H1 (cell line): Measurements from ENCODE around the gene CFHR5. TPM values are rescaled to one million over a fixed set of nuclear protein-coding genes. Genes with fewer than 3 reads are reported as not detected.

Experiments
- CTCF ChIA-PET: fragments of 300-600 bp; sonication (Branson Sonifier 250); formaldehyde crosslinking; loops from one replicate; lab custom pipeline; 2021; ENCODE audit not compliant: partially characterized antibody; lab: Charles Lee
- POLR2A ChIA-PET: fragments of 300-600 bp; sonication (Branson Sonifier 250); formaldehyde crosslinking; loops from one replicate; lab custom pipeline; 2021; ENCODE audit warnings: inconsistent platforms; ENCODE audit not compliant: partially characterized antibody; lab: Charles Lee
- DNase-seq, 2 experiments: peaks; one replicate each; pipeline versions ENCODE4 v3.0.0 to v3.0.0-alpha.2; 2010 to 2022; ENCODE audit warnings: low spot score in 2 of 2, low read depth in 1 of 2, mixed read lengths in 1 of 2
- FAIRE-seq: peaks from 2 replicates; lab custom pipeline; 2011; peaks lifted over from hg19 to GRCh38; lab: Jason Lieb, UNC
- H2AFZ ChIP-seq: 2 replicates; pipeline ENCODE4 v1.8.1; 2012; ENCODE audit warnings: low read length, inconsistent platforms
- H2AK5ac ChIP-seq: 2 replicates; pipeline ENCODE4 v1.6.1; 2013; ENCODE audit warnings: low read depth, low read length
- H2BK120ac ChIP-seq: replicated peaks from 2 replicates; pipeline ENCODE3; 2013; ENCODE audit warnings: low read depth, low read length, inconsistent platforms
- H2BK12ac ChIP-seq: 2 replicates; pipeline ENCODE4 v1.6.1; 2013; ENCODE audit warnings: low read depth, low read length
- H2BK15ac ChIP-seq: 2 replicates; pipeline ENCODE4 v1.6.1; 2013; ENCODE audit warnings: low read length
- H2BK20ac ChIP-seq: 2 replicates; pipeline ENCODE4 v1.6.1; 2013; ENCODE audit warnings: low read length
- H2BK5ac ChIP-seq: 2 replicates; pipeline ENCODE4 v1.6.1; 2013; ENCODE audit warnings: low read depth, low read length
- H3K14ac ChIP-seq: 2 replicates; pipeline ENCODE4 v1.6.1; 2013; ENCODE audit warnings: inconsistent platforms; ENCODE audit not compliant: insufficient read length
- H3K18ac ChIP-seq: 2 replicates; pipeline ENCODE4 v1.6.1; 2013; ENCODE audit warnings: low read length; ENCODE audit errors: extremely low read depth
- H3K23ac ChIP-seq: 2 replicates; pipeline ENCODE4 v1.6.1; 2013; ENCODE audit warnings: inconsistent platforms; ENCODE audit not compliant: insufficient read length
- H3K23me2 ChIP-seq: 2 replicates; pipeline ENCODE4 v1.6.1; 2013; ENCODE audit warnings: low read depth, low read length
- H3K27ac ChIP-seq: 2 replicates; pipeline ENCODE4 v1.6.1; 2011; ENCODE audit warnings: low read depth, low read length, inconsistent platforms
- H3K27me3 ChIP-seq, 4 experiments: replicated peaks in 1 of 4; 1 replicate in 1 of 4; 2 replicates in 3 of 4; pipeline versions ENCODE4 v1.6.1 to v1.8.1; 2011 to 2013; ENCODE audit warnings: low read length in 3 of 4, mild to moderate bottlenecking in 3 of 4, inconsistent platforms in 2 of 4, mixed read lengths in 2 of 4, moderate library complexity in 1 of 4; ENCODE audit not compliant: control insufficient read depth in 3 of 4, insufficient read depth in 3 of 4; ENCODE audit errors: extremely low read depth in 1 of 4
- H3K36me3 ChIP-seq, 4 experiments: 2 replicates each; pipeline versions ENCODE4 v1.6.1 to v1.8.1; 2011 to 2013; ENCODE audit warnings: mild to moderate bottlenecking in 4 of 4, low read length in 3 of 4, moderate library complexity in 2 of 4, control low read depth in 1 of 4, inconsistent platforms in 1 of 4; ENCODE audit not compliant: insufficient read depth in 4 of 4, control insufficient read depth in 2 of 4
- H3K4ac ChIP-seq: replicated peaks from 2 replicates; pipeline ENCODE3; 2013; ENCODE audit warnings: low read length, low read depth, mixed read lengths, inconsistent platforms; ENCODE audit not compliant: insufficient read length
- H3K4me1 ChIP-seq, 4 experiments: replicated peaks in 1 of 4; 1 replicate in 1 of 4; 2 replicates in 3 of 4; pipeline versions ENCODE4 v1.6.1 to v1.8.1; 2011 to 2013; ENCODE audit warnings: low read length in 3 of 4, inconsistent platforms in 2 of 4, mixed read lengths in 1 of 4; ENCODE audit not compliant: insufficient read depth in 4 of 4, control insufficient read depth in 3 of 4
- H3K4me2 ChIP-seq, 2 experiments: 2 replicates each; pipeline versions ENCODE4 v1.6.1 to v1.8.1; 2011 to 2013; ENCODE audit warnings: low read depth in 2 of 2, low read length in 2 of 2, control low read depth in 1 of 2, inconsistent platforms in 1 of 2, mild to moderate bottlenecking in 1 of 2; ENCODE audit not compliant: insufficient read depth in 1 of 2
- H3K4me3 ChIP-seq, 4 experiments: fragments of 200-600, 300-600 bp in 1 of 4; sonication (generic), shearing (Covaris generic), sonication (Bioruptor Twin) in 1 of 4; 2 replicates each; pipeline versions ENCODE4 v1.5.1 to v1.8.1; 2011 to 2016; ENCODE audit warnings: low read length in 4 of 4, low read depth in 3 of 4, control low read depth in 2 of 4, inconsistent platforms in 2 of 4, mild to moderate bottlenecking in 2 of 4, mixed read lengths in 1 of 4, moderate library complexity in 1 of 4; ENCODE audit not compliant: insufficient read depth in 2 of 4; ENCODE audit errors: extremely low read depth in 1 of 4
- H3K56ac ChIP-seq: replicated peaks from 2 replicates; pipeline ENCODE3; 2013; ENCODE audit warnings: low read depth, mild to moderate bottlenecking, mixed read lengths, low read length, inconsistent platforms; ENCODE audit not compliant: insufficient read length
- H3K79me1 ChIP-seq: 2 replicates; pipeline ENCODE4 v1.6.1; 2013; ENCODE audit warnings: low read depth, low read length, control low read depth
- H3K79me2 ChIP-seq, 2 experiments: 2 replicates each; pipeline versions ENCODE4 v1.6.1 to v1.8.1; 2012 to 2013; ENCODE audit warnings: low read length in 2 of 2, mild to moderate bottlenecking in 2 of 2, inconsistent platforms in 1 of 2; ENCODE audit not compliant: insufficient read depth in 2 of 2, control insufficient read depth in 1 of 2
- H3K9ac ChIP-seq, 4 experiments: replicated peaks in 1 of 4; 1 replicate in 1 of 4; 2 replicates in 3 of 4; pipeline versions ENCODE4 v1.6.1 to v1.8.1; 2011 to 2013; ENCODE audit warnings: low read depth in 3 of 4, low read length in 3 of 4, control low read depth in 2 of 4, mild to moderate bottlenecking in 2 of 4, moderate library complexity in 2 of 4, inconsistent platforms in 1 of 4; ENCODE audit errors: extremely low read depth in 1 of 4
- H3K9me3 ChIP-seq, 2 experiments: 2 replicates each; pipeline versions ENCODE4 v1.6.1 to v1.8.1; 2012 to 2013; ENCODE audit warnings: mild to moderate bottlenecking in 2 of 2, moderate library complexity in 2 of 2, control low read depth in 1 of 2, inconsistent platforms in 1 of 2, low read depth in 1 of 2, low read length in 1 of 2, mixed read lengths in 1 of 2; ENCODE audit not compliant: insufficient read depth in 2 of 2
- H4K20me1 ChIP-seq, 2 experiments: replicated peaks in 1 of 2; 2 replicates each; pipeline versions ENCODE3 to v1.8.1; 2011 to 2013; ENCODE audit warnings: inconsistent platforms in 2 of 2, low read length in 2 of 2, mild to moderate bottlenecking in 1 of 2; ENCODE audit not compliant: insufficient read depth in 2 of 2, control insufficient read depth in 1 of 2
- H4K5ac ChIP-seq: 2 replicates; pipeline ENCODE4 v1.6.1; 2013; ENCODE audit warnings: low read length, low read depth, mixed read lengths, inconsistent platforms; ENCODE audit not compliant: insufficient read length
- H4K8ac ChIP-seq: 2 replicates; pipeline ENCODE4 v1.8.0; 2013; ENCODE audit warnings: mild to moderate bottlenecking, moderate library complexity, low read length, inconsistent platforms; ENCODE audit not compliant: insufficient read depth; ENCODE audit errors: extremely low read depth
- H4K91ac ChIP-seq: replicated peaks from 2 replicates; pipeline ENCODE3; 2013; ENCODE audit warnings: low read length, mixed read lengths, inconsistent platforms; ENCODE audit not compliant: insufficient read length
- CEBPB ChIP-seq: IDR thresholded peaks from 2 replicates; pipeline ENCODE4 v1.6.1; 2012; ENCODE audit warnings: low read depth, low read length
- CHD1 ChIP-seq: IDR thresholded peaks from 2 replicates; pipeline ENCODE4 v1.6.1; 2012; ENCODE audit warnings: low read depth, low read length, improper control_type of control experiment
- FOSL1 ChIP-seq: IDR thresholded peaks from 2 replicates; pipeline ENCODE4 v1.6.1; 2011; ENCODE audit warnings: mild to moderate bottlenecking, low read depth, low read length, moderate library complexity; ENCODE audit not compliant: insufficient read depth
- HDAC6 ChIP-seq: IDR thresholded peaks from one replicate; pipeline ENCODE4 v1.7.1; 2012; ENCODE audit warnings: low read depth, mild to moderate bottlenecking, inconsistent platforms, low read length, moderate library complexity
- JUN ChIP-seq: IDR thresholded peaks from 2 replicates; pipeline ENCODE4 v1.6.1; 2011; ENCODE audit warnings: low read depth, mild to moderate bottlenecking, improper control_type of control experiment, low read length
- NRF1 ChIP-seq: IDR thresholded peaks from 2 replicates; pipeline ENCODE4 v1.6.1; 2011; ENCODE audit warnings: mild to moderate bottlenecking, low read depth, low read length, improper control_type of control experiment
- POLR2A ChIP-seq, 2 experiments: IDR thresholded peaks; 1 replicate in 1 of 2; 2 replicates in 1 of 2; pipeline ENCODE4 v1.6.1; 2011; ENCODE audit warnings: low read depth in 2 of 2, low read length in 2 of 2, mild to moderate bottlenecking in 2 of 2; ENCODE audit errors: control extremely low read depth in 1 of 2
- RAD21 ChIP-seq, 2 experiments: IDR thresholded peaks in 1 of 2; conservative IDR thresholded peaks in 1 of 2; 2 replicates each; pipeline ENCODE4 v1.6.1; 2011; ENCODE audit warnings: low read depth in 2 of 2, low read length in 2 of 2, improper control_type of control experiment in 1 of 2, inconsistent platforms in 1 of 2, mild to moderate bottlenecking in 1 of 2, moderate library complexity in 1 of 2
- SIX5 ChIP-seq: IDR thresholded peaks from 2 replicates; pipeline ENCODE4 v1.6.1; 2011; ENCODE audit warnings: mild to moderate bottlenecking, low read depth, low read length
- SP2 ChIP-seq: IDR thresholded peaks from 2 replicates; pipeline ENCODE4 v1.6.1; 2012; ENCODE audit warnings: mild to moderate bottlenecking, low read length, inconsistent platforms
- TBP ChIP-seq: IDR thresholded peaks from 2 replicates; pipeline ENCODE4 v1.6.1; 2011; ENCODE audit warnings: low read depth, low read length, improper control_type of control experiment
- WGBS, 2 experiments: shearing (Covaris generic) in 1 of 2; methylation state at CpG; one replicate each; pipeline versions ENCODE4 v1.1.6 to v1.1.7; 2013 to 2015; ENCODE audit warnings: low lambda C conversion rate in 2 of 2, mixed read lengths in 2 of 2, inconsistent platforms in 1 of 2, low coverage in 1 of 2, missing lambda C conversion rate in 1 of 2; ENCODE audit not compliant: insufficient replicate concordance in 2 of 2, insufficient coverage in 1 of 2, insufficient read length in 1 of 2; ENCODE audit errors: extremely low coverage in 1 of 2, missing lambda C conversion rate in 1 of 2; 5-methylcytosine and 5-hydroxymethylcytosine counted together
- polyA plus RNA-seq, 7 experiments: library from polyadenylated mRNA; depleted of rRNA in 3 of 7; stranded (reverse) in 5 of 7; unstranded in 2 of 7; fragments of >200 nt in 5 of 7; fragments of 200-250 nt in 2 of 7; gene quantifications; 1 replicate in 5 of 7; 2 replicates in 1 of 7; 4 replicates in 1 of 7; pipeline versions ENCODE4 v1.2.1 to v1.2.3, GENCODE V29; 2011 to 2013; ENCODE audit warnings: missing spikeins in 2 of 7, mixed read lengths in 2 of 7
- total RNA-seq: library from RNA; stranded (reverse); fragmentation: NEBNext Ultra II Directional; extraction: Animal tissue kit (Norgen Biotek cat#: 25700); gene quantifications from 2 replicates; pipeline ENCODE4 v1.2.1, GENCODE V29; 2021

CFHR5 gene
- total and polyA plus RNA-seq, 2 of the 8 experiments (the other 6 are each of a cell fraction or from before 2014, with no cell fraction given): not detected

- Histone ChIP-seq H2BK20ac (no peak overlapping the region), H2BK15ac (no peak overlapping the region), H3K27ac (no peak overlapping the region), H3K79me2 (no peaks in the 10 kb centered on the region), H3K9me3 (peaks cover 3 to 6% of the 10 kb centered on the region in 2 experiments; a peak in 2 of 4 replicates), H3K79me1 (no peaks in the 10 kb centered on the region), H3K18ac (no peak overlapping the region), H3K4me1 (no peaks in the 10 kb centered on the region), H3K23ac (no peak overlapping the region), H4K8ac (no peak overlapping the region), H3K4me2 (no peak overlapping the region), H3K27me3 (no peaks in the 10 kb centered on the region), H4K91ac (no peak overlapping the region), H2BK120ac (no peak overlapping the region), H3K4me3 (no peak overlapping the region), H3K14ac (no peak overlapping the region), H3K9ac (no peak overlapping the region), H4K5ac (no peak overlapping the region), H2AK5ac (no peak overlapping the region), H3K4ac (no peak overlapping the region), H2BK12ac (no peak overlapping the region), H3K56ac (no peak overlapping the region), H2BK5ac (no peak overlapping the region), H3K36me3 (no peaks in the 10 kb centered on the region; a peak in 1 of 8 replicates), H4K20me1 (no peaks in the 10 kb centered on the region), H3K23me2 (no peaks in the 10 kb centered on the region), H2AFZ (no peak overlapping the region)
- FAIRE-seq (no peak), DNase-seq (no peak)
- ChIA-PET CTCF (interaction anchor here (0.7 kb wide), 1 partner anchor 32 kb away, joined by 3 read pairs; no protein-coding TSS in a partner anchor), POLR2A (no interaction called here)
- 77% methylated on average over 6 of the region's 6 CpGs; no CpG with 5 or more reads in 1 of the 2 experiments for WGBS, 2 experiments
- TF ChIP-seq SP2 (no peak), FOSL1 (no peak), SIX5 (no peak), HDAC6 (no peak), JUN (no peak), POLR2A (IDR thresholded peaks at IDR 0.05; ENCODE audit: control extremely low read depth in 1 of 2, low read depth in 2 of 2, low read length in 2 of 2) (no peak), NRF1 (no peak), TBP (no peak), CHD1 (no peak), RAD21 (IDR thresholded peaks at IDR 0.05 in 1 of 2, conservative IDR thresholded peaks at IDR 0.05 in 1 of 2; ENCODE audit: low read depth in 2 of 2, low read length in 2 of 2) (no peak), CEBPB (no peak)
These were observed 31.5 kb downstream of the CFHR5 start for GRCh38 chr1:197008861-197009260.
